Fibroblast of skin of back (primary cell): Measurements from ENCODE around the gene GNAT1.
"Not testable (repeated sequence)": the region's sequence is repeated elsewhere in the genome, so short reads cannot be mapped to it uniquely, and the experiment has no call there.

Experiments used
- DNase-seq: peaks from one replicate; pipeline ENCODE4 v3.0.0-alpha.2; 2013

GNAT1 gene

GRCh38 chr3:50203809-50204803, 12.7 kb downstream of the GNAT1 start:
- DNase-seq = no peak

- DNase-seq = no peak
Observed at GRCh38 chr3:50204804-50205412, 13.5 kb downstream of the GNAT1 start, which contains the start of gene SLC38A3. SLC38A3 (plus strand) TSS chr3:50205271; CDS start chr3:50214200, 8,929 bp downstream.

GRCh38 chr3:50205413-50206276, 14.2 kb downstream of the GNAT1 start:
- DNase-seq = no peak

DNA sequence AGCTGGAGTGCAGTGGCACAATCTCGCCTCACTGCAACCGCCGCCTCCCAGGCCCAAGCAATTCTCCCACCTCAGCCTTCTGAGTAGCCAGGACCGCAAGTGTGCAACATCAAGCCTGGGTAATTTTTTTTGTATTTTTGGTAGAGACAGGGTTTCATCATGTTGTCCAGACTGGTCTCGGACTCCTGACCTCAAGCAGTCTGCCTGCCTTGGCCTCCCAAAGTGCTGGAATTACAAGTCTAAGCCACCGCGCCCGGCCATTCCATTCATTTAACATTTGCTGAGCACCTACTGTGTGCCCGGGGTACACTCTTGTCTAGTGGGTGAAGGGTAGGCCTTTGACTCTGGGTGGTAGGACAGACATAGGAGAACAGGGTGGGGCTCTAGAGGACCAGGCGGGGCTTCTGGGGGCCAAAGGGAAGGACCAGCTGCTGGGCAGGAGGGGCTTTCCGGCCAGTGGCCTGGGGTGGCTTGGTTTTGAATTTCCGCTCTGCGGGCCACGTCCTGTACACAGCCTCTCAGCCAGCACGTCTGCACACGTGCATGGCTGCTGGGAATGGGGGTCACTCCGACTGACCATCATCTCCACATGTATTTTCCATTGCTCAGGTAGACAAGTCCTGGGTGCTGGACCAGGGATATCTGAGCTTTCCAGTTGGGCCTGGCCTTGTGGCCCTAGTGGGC, 16.1 kb downstream of the GNAT1 start:
- DNase-seq = no peak

DNA sequence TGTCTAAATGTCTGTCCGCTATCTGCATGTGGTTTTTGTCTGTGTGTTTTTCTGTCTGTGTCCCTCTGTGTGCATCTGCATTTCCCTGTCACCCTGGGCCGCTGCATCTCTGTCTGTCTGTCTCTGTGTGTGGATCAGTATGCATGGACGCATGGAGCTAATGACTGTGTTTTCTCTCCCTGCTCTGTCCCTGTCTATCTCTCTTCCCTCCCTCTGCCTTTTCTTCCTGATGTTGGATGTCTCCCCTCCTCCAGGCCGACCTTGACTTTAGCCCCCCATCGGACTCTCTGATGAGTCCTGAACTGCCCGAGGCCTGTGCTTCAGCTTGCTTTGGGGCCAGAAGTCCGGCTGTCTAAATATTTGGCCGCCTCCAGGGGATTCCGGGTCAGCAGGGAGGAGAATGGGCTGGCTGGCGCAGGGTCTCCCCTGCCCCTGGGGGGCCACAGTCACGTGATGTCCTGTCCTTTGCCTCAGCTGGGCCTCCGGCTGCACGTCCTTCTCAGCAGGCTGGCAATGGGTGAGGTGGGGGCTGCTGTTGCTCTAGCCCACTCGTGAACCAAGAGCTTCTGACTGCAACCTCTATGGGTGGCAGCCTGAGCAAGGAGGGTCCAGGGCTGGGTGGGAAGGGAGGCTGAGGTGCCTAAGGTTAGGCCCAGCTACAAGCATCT, 17.4 kb downstream of the GNAT1 start:
- no peak for DNase-seq

DNA sequence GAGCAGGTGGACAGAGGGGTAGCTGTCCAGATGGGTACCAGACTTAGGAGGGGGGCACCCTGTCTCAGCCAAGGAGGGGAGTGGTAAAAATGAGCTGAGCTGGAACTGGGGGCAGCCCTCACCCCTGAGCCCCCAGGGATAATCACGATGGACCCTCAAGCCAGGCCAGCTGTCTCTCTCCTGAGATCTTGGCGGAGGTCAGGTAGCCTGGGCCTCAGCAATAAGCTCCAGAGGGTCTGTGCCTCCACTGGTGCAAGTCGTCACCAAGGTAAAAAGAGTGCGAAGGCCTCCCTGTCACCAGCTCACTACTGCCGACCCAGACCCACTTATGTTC, 18.7 kb downstream of the GNAT1 start:
- no peak for DNase-seq

GRCh38 chr3:50210510-50211367, 19.3 kb downstream of the GNAT1 start:
- no peak for DNase-seq

DNA sequence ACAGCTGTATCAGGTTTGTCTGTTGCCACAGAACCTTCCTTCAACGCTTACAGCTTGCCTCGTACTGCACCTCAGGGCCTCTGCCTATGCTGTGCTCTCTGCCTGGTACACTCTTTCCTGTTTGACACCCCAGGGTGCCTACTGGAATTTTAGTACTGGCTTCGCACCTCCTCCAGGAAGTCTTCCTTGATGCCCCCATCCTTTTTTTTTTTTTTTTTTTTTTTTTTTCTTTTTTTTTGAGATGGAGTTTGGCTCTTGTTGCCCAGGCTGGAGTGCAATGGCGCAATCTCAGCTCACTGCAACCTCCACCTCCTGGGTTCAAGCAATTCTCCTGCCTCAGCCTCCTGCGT, 19.9 kb downstream of the GNAT1 start:
- not testable (repeated sequence) for DNase-seq

DNA sequence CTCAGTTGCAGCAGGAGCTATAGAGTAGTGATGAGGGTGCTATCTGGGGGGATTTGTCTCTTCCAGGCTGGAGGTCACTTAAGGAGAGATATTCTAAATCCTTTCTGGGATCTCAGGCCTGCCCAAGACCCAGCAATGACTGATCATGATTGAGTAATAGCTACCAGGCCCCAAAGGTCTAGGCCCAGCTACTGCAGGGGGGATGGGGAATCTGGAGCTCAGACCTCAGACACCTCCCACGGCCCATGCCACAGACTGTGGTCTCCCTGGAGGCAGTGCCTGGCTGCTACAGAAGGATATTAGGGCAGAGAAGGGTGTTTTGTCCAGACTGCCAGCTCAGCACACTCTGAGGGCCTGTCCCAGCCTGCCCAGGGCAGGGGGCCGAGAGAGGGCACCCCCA, 20.5 kb downstream of the GNAT1 start:
- peak; percentile 41 for DNase-seq

DNA sequence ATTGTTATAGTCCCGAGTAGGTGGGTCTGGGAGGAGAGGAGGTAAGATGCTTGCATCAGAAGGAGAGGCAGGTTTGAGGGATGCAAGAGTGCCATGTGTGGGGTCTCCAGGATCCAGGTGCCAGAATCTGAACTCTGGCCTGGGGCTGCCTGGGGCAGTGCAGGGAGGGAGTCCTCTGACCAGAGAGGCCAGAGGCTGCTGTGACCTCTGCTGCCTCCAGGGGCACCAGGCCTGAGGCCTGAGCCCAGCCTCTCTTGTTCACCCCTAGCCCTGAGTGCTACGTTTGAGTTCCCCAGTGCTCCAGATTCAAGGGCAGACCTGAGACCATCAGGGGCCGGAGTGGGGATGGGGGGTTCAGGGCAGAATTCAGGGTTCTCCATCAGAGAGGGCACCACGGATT, 21.1 kb downstream of the GNAT1 start:
- no peak for DNase-seq

GRCh38 chr3:50212971-50213370, 21.6 kb downstream of the GNAT1 start:
- no peak for DNase-seq

DNA sequence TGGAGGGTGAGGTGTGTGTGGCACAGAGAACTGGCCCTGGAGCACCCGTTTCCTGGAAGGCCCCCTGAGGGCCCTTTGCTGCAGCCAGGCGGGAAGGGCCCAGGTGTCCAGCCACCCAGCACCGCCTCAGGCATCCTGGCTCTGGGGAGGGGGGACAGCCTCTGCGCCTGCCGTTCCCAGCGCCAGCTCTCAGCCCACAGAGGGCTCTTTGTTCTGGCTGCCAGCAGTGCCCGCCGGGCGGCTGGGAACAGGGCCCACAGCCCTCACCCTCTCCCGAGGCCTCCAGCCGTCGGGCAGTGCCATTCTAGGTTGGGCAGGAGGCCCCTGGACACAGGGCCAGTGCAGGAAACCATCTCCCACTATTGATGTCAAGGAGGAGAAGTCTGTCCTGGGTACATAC, 22.0 kb downstream of the GNAT1 start:
- DNase-seq = no peak

DNA sequence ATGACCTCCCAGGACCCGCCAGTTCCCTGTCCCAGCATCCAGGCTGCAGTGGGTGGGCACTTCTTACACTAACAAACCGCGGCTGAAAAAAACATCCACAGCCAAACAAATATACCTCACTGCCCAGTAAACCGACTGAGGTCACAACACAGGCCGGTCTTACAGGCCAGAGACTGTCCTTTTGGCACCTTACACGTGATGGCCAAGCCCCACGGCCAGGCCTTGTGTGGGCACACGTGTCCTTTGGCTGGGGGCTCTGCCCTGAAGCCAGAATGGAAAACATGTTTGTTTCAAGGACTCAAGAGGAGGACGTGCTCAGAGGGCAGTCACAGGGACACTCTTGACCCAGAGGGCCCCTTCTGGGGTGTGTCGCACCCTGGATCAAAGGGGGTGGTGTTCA, 23.4 kb downstream of the GNAT1 start:
- DNase-seq = no peak

DNA sequence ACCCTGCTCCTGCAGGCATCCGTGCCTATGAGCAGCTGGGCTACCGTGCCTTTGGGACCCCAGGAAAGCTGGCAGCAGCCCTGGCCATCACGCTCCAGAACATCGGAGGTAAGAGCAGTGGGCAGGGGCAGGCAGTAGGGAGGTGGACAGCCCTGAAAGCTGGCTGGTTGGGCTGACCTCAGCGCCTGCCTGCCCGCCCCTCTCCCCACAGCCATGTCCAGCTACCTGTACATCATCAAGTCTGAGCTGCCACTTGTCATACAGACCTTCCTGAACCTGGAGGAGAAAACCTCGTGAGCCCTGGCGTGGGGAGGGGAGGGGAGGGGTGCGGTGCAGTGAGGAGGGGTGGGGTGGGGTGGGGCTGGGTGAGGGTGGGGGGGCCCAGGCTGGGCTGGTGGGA, 24.1 kb downstream of the GNAT1 start:
- DNase-seq = no peak

DNA sequence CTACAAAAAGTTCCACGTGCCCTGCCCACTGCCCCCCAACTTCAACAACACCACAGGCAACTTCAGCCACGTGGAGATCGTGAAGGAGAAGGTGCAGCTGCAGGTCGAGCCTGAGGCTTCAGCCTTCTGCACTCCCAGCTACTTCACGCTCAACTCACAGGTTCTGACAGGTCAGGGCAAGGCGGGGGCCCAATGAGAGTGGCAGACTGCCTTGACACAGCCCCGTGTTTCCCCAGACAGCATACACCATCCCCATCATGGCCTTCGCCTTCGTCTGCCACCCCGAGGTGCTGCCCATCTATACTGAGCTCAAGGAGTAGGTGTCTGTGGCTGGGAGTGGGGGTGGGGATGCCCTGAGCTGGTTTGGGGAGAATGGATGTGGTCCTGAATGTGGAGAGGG, 26.3 kb downstream of the GNAT1 start:
- DNase-seq = no peak

DNA sequence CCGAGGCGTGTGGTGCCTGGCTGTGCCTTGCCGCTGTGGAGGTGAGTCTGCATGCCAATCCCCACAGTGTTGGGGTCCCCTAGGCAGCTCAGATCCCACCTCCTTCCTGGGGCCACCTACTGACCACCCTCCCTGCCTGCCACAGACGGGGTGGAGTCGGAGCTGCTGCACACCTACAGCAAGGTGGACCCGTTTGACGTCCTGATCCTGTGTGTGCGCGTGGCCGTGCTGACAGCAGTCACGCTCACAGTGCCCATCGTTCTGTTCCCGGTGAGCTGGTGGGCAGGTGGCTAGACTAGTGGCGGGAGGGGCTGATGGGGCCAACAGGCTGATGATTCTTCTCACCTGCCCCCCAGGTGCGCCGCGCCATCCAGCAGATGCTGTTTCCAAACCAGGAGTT, 27.0 kb downstream of the GNAT1 start:
- DNase-seq = no peak

- no peak for DNase-seq
Observed at GRCh38 chr3:50219285-50219684, 27.9 kb downstream of the GNAT1 start.

DNA sequence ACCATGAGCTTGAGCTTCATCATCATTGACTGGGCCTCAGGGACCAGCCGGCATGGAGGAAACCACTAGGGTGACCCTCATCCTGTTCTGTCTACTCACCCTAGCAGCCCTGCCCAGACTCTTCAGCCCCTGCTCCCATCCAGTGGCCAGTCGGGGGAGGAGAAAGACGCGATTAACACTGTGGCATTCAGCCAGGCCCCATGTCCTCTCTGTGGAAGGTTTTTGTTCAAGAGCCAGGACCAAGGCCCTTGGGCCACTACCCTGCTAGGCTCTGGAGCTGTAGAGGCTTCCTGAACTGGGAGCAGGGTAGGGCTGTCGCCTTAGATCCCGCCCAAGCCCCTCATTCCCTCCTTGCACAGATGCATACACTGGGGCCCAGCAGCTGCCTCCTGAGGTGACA, 28.7 kb downstream of the GNAT1 start:
- no peak for DNase-seq

GRCh38 chr3:50221051-50221410, 29.6 kb downstream of the GNAT1 start:
- no peak for DNase-seq

DNA sequence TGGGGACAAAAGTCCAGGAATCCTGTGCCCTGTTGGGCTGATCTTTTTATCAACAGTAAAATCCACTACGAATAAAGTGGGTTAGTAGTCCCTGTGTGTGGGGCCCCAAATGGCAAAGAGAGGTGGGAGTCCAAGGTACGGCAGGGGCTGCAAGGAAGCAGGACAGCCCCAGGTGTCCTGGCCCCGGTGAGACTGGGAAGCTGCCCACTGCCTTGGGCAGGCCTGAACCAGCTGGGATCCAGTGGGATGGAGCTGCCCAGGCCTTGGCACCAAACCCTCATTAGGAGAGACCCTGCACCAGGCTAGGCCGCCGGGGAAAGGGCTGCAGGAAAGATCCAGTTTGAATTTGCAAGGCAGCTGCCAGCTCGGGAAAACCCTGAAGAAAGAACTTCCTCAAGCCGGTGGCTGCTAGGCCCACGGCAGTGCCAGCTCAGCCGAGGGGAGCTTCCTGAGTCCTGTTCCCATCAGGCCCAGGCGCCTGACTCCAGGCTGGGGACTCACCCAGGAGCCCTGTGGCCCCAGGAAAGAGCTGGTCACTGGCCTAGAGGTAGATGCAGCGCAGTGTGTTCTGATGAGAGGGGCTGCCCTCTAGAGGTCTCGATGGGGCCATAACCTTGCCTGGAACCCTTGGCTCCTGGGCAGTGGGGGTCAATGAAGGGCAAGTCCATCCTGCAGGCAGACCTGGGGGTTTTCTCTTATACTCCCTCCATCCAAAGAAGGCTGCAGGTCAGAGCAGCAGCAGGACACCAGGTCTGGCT, 30.2 kb downstream of the GNAT1 start:
- DNase-seq = no peak
